HEK293T (cell line): ENCODE measurements around the gene NDUFC1.

Experiments
- CTCF ChIA-PET: fragments of 350-600 bp; formaldehyde crosslinking; extraction: SDS; loops from one replicate; lab custom pipeline; 2021; ENCODE audit warnings: antibody characterized with exemption, inconsistent platforms; lab: Yijun Ruan, JAX
- POLR2A ChIA-PET: fragments of 350-600 bp; formaldehyde crosslinking; extraction: SDS; loops from one replicate; lab custom pipeline; 2020; ENCODE audit warnings: antibody characterized with exemption, inconsistent platforms; lab: Yijun Ruan, JAX
- DNase-seq: peaks from one replicate; pipeline ENCODE4 v3.0.0; 2012; ENCODE audit warnings: mixed read lengths; ENCODE audit errors: extremely low spot score
- ARNT ChIP-seq: fragments of 450-650 bp; IDR thresholded peaks from 2 replicates; pipeline ENCODE4 v1.6.1; 2017; ENCODE audit warnings: mild to moderate bottlenecking
- BHLHE40 ChIP-seq: fragments of 450-650 bp; IDR thresholded peaks from 2 replicates; pipeline ENCODE4 v1.6.1; 2016; ENCODE audit warnings: mild to moderate bottlenecking, moderate library complexity, borderline replicate concordance
- CTBP1 ChIP-seq: fragments of 450-650 bp; IDR thresholded peaks from 2 replicates; pipeline ENCODE4 v1.6.1; 2016; ENCODE audit warnings: borderline replicate concordance
- ELF4 ChIP-seq: fragments of 450-650 bp; IDR thresholded peaks from 2 replicates; pipeline ENCODE4 v1.6.1; 2017; ENCODE audit warnings: antibody characterized with exemption
- FOXA1 ChIP-seq: fragments of 450-650 bp; IDR thresholded peaks from 2 replicates; pipeline ENCODE4 v1.6.1; 2016; ENCODE audit warnings: mild to moderate bottlenecking
- FOXK2 ChIP-seq: fragments of 450-650 bp; IDR thresholded peaks from 2 replicates; pipeline ENCODE4 v1.6.1; 2016; ENCODE audit warnings: mild to moderate bottlenecking
- FOXM1 ChIP-seq: fragments of 450-650 bp; IDR thresholded peaks from 2 replicates; pipeline ENCODE4 v1.6.1; 2017; ENCODE audit warnings: mild to moderate bottlenecking, borderline replicate concordance
- HDGF ChIP-seq: fragments of 450-650 bp; IDR thresholded peaks from 2 replicates; pipeline ENCODE4 v1.6.1; 2017; ENCODE audit warnings: antibody characterized with exemption, borderline replicate concordance
- L3MBTL2 ChIP-seq: fragments of 450-650 bp; conservative IDR thresholded peaks from 2 replicates; pipeline ENCODE4 v1.6.1; 2016; ENCODE audit warnings: mild to moderate bottlenecking
- LEF1 ChIP-seq: fragments of 450-650 bp; IDR thresholded peaks from 2 replicates; pipeline ENCODE4 v1.6.1; 2017; ENCODE audit warnings: mild to moderate bottlenecking, borderline replicate concordance
- NFRKB ChIP-seq: fragments of 450-650 bp; IDR thresholded peaks from 2 replicates; pipeline ENCODE4 v1.6.1; 2016; ENCODE audit warnings: mild to moderate bottlenecking, moderate library complexity
- PKNOX1 ChIP-seq: fragments of 450-650 bp; IDR thresholded peaks from 2 replicates; pipeline ENCODE4 v1.6.1; 2016
- SP1 ChIP-seq: fragments of 450-650 bp; IDR thresholded peaks from 2 replicates; pipeline ENCODE4 v1.6.1; 2017
- SUZ12 ChIP-seq: fragments of 450-650 bp; IDR thresholded peaks from 2 replicates; pipeline ENCODE4 v1.6.1; 2016; ENCODE audit warnings: mild to moderate bottlenecking
- TARDBP ChIP-seq: fragments of 450-650 bp; IDR thresholded peaks from 2 replicates; pipeline ENCODE4 v1.6.1; 2016
- ZNF384 ChIP-seq: fragments of 450-650 bp; IDR thresholded peaks from 2 replicates; pipeline ENCODE4 v1.6.1; 2016

NDUFC1 gene

GRCh38 chr4:139301821-139302611 is at the start of gene NDUFC1:
Gene NDUFC1, minus strand, starts transcription at chr4:139302477. Its CDS starts 6,679 bp downstream, at chr4:139295798.
- ChIA-PET CTCF (interaction anchor here (0.5 to 2.8 kb wide), 7 partner anchors 20 to 329 kb away, joined by 3 to 14 read pairs (median 3); no protein-coding TSS in a partner anchor), POLR2A (interaction anchor here (0.9 to 3.6 kb wide), 18 partner anchors 9 to 287 kb away, joined by 3 to 50 read pairs (median 7); partner anchors contain the start of genes ELF2, MGARP, NOCT and RAB33B)
- peak; percentile 38 for DNase-seq
- TF ChIP-seq FOXM1 (no peak), PKNOX1 (peak; percentile 63)

GRCh38 chr4:139337612-139338011 is 35.3 kb upstream of the NDUFC1 start:
- POLR2A ChIA-PET: no interaction called here
- no peak for DNase-seq
- TF ChIP-seq CTBP1: no peak
- CTCF ChIA-PET: no interaction called here

- DNase-seq: no peak
- no peak for TF ChIP-seq FOXA1
- no peak for TF ChIP-seq SUZ12
- no peak for TF ChIP-seq LEF1
- no peak for TF ChIP-seq HDGF
- TF ChIP-seq FOXK2: no peak
- TF ChIP-seq FOXM1: no peak
- CTCF ChIA-PET: interaction anchor here (1.0 kb wide), 1 partner anchor 9 kb away, joined by 3 read pairs; no protein-coding TSS in a partner anchor
- POLR2A ChIA-PET: interaction anchor here (2.1 kb wide), 1 partner anchor 8 kb away, joined by 7 read pairs; no protein-coding TSS in a partner anchor
These were observed 30.8 kb upstream of the NDUFC1 start for GRCh38 chr4:139333046-139333445.

GRCh38 chr4:139331185-139331584 is 28.9 kb upstream of the NDUFC1 start:
- no peak for TF ChIP-seq SP1
- no peak for TF ChIP-seq ELF4
- no peak for TF ChIP-seq FOXM1
- TF ChIP-seq TARDBP: no peak
- no peak for TF ChIP-seq FOXA1
- no peak for TF ChIP-seq ZNF384
- no peak for TF ChIP-seq L3MBTL2
- TF ChIP-seq CTBP1: no peak
- TF ChIP-seq FOXK2: no peak
- TF ChIP-seq HDGF: no peak
- no peak for TF ChIP-seq SUZ12
- TF ChIP-seq ARNT: no peak
- TF ChIP-seq NFRKB: no peak
- TF ChIP-seq BHLHE40: no peak
- TF ChIP-seq LEF1: no peak
- no peak for TF ChIP-seq PKNOX1
- POLR2A ChIA-PET: interaction anchor here (2.1 to 2.9 kb wide), 2 partner anchors 10 to 30 kb away, joined by 7 to 22 read pairs; partner anchors contain the start of genes NAA15 and NDUFC1
- CTCF ChIA-PET: interaction anchor here (0.6 to 1.7 kb wide), 3 partner anchors 8 to 233 kb away, joined by 3 to 8 read pairs (median 3); no protein-coding TSS in a partner anchor
- DNase-seq: no peak

- no peak for DNase-seq
- POLR2A ChIA-PET: interaction anchor here (0.7 to 2.9 kb wide), 2 partner anchors 9 to 29 kb away, joined by 3 to 22 read pairs; partner anchors contain the start of genes NAA15 and NDUFC1
- no peak for TF ChIP-seq ELF4
- TF ChIP-seq ARNT: no peak
- TF ChIP-seq FOXK2: no peak
- no peak for TF ChIP-seq FOXA1
- TF ChIP-seq LEF1: no peak
- no peak for TF ChIP-seq PKNOX1
- TF ChIP-seq ZNF384: no peak
- TF ChIP-seq TARDBP: no peak
- no peak for TF ChIP-seq SP1
- TF ChIP-seq BHLHE40: no peak
- TF ChIP-seq FOXM1: no peak
- no peak for TF ChIP-seq SUZ12
- TF ChIP-seq HDGF: no peak
- no peak for TF ChIP-seq NFRKB
- no peak for TF ChIP-seq L3MBTL2
- no peak for TF ChIP-seq CTBP1
- CTCF ChIA-PET: interaction anchor here (0.5 to 0.6 kb wide), 2 partner anchors 27 to 281 kb away, joined by 3 read pairs; no protein-coding TSS in a partner anchor
These were observed 28.0 kb upstream of the NDUFC1 start for GRCh38 chr4:139330283-139330682.

- TF ChIP-seq PKNOX1 (no peak), FOXA1 (no peak)
- ChIA-PET CTCF (interaction anchor here (0.5 to 0.6 kb wide), 2 partner anchors 28 to 281 kb away, joined by 3 read pairs; no protein-coding TSS in a partner anchor), POLR2A (interaction anchor here (0.7 to 2.9 kb wide), 2 partner anchors 10 to 28 kb away, joined by 3 to 22 read pairs; partner anchors contain the start of genes NAA15 and NDUFC1)
- no peak for DNase-seq
These were observed 27.5 kb upstream of the NDUFC1 start for GRCh38 chr4:139329665-139330200.
